OCI-LY7 (cell line): Measurements from ENCODE around the gene AADACL4. TPM values are rescaled to one million over a fixed set of nuclear protein-coding genes. Genes with fewer than 3 reads are reported as not detected.

Experiments
- BruUV-seq: library from RNA; stranded (reverse); fragments of 400-500 nt; replicated peaks from 2 replicates; lab custom pipeline; 2021; lab: Mats Ljungman, UMichigan
- CTCF ChIA-PET: fragments of 300-600 bp; sonication (Branson Sonifier 250); formaldehyde crosslinking; loops from one replicate; lab custom pipeline; 2022; ENCODE audit warnings: antibody characterized with exemption; ENCODE audit not compliant: unreplicated experiment; lab: Charles Lee
- POLR2A ChIA-PET: fragments of 300-600 bp; sonication (Branson Sonifier 250); formaldehyde crosslinking; loops from one replicate; lab custom pipeline; 2022; ENCODE audit warnings: antibody characterized with exemption; lab: Charles Lee
- DNase-seq: peaks from one replicate; pipeline ENCODE4 v3.0.0-alpha.2; 2015; ENCODE audit warnings: low spot score
- H2AFZ ChIP-seq: fragments of 200-600 bp; sonication (generic), shearing (Covaris generic); 2 replicates; pipeline ENCODE4 v1.6.1; 2014; ENCODE audit warnings: mild to moderate bottlenecking, antibody characterized with exemption, low read length, moderate library complexity
- H3K27ac ChIP-seq: fragments of 200-600 bp; sonication (generic); 2 replicates; pipeline ENCODE4 v1.5.1; 2014; ENCODE audit warnings: mixed run types, low read depth, mild to moderate bottlenecking, moderate library complexity, low read length, inconsistent platforms; ENCODE audit not compliant: poor library complexity, severe bottlenecking
- H3K36me3 ChIP-seq: fragments of 200-600 bp; sonication (generic); 2 replicates; pipeline ENCODE4 v1.6.1; 2014; ENCODE audit warnings: mild to moderate bottlenecking, antibody characterized with exemption, low read length, moderate library complexity, mixed read lengths; ENCODE audit not compliant: insufficient read depth
- H3K4me1 ChIP-seq: fragments of 200-600 bp; sonication (generic); 2 replicates; pipeline ENCODE4 v1.5.1; 2014; ENCODE audit warnings: mild to moderate bottlenecking, low read length; ENCODE audit not compliant: insufficient read depth, poor library complexity, severe bottlenecking
- H3K4me2 ChIP-seq: fragments of 200-600 bp; sonication (generic); 2 replicates; pipeline ENCODE4 v1.6.1; 2014; ENCODE audit warnings: mild to moderate bottlenecking, low read length
- H3K4me3 ChIP-seq: fragments of 200-600 bp; sonication (generic); 2 replicates; pipeline ENCODE4 v1.5.1; 2014; ENCODE audit warnings: mild to moderate bottlenecking, low read depth, low read length; ENCODE audit not compliant: poor library complexity, severe bottlenecking
- H3K79me2 ChIP-seq: fragments of 200-600 bp; sonication (generic); 2 replicates; pipeline ENCODE4 v1.6.1; 2016; ENCODE audit warnings: low read depth, mild to moderate bottlenecking, low read length, moderate library complexity, mixed read lengths; ENCODE audit not compliant: insufficient read depth
- H3K9me2 ChIP-seq: fragments of 200-600 bp; sonication (generic); 2 replicates; pipeline ENCODE4 v1.6.1; 2016; ENCODE audit warnings: mild to moderate bottlenecking, low read length, mixed read lengths; ENCODE audit not compliant: insufficient read depth
- H3K9me3 ChIP-seq: fragments of 200-600 bp; sonication (generic); 2 replicates; pipeline ENCODE4 v1.6.1; 2014; ENCODE audit warnings: mild to moderate bottlenecking, mixed run types, low read length, mixed read lengths
- H4K20me1 ChIP-seq: fragments of 200-600 bp; sonication (generic); 2 replicates; pipeline ENCODE4 v1.6.1; 2014; ENCODE audit warnings: mild to moderate bottlenecking, antibody characterized with exemption, low read length, moderate library complexity, mixed read lengths; ENCODE audit not compliant: insufficient read depth
- CTCF ChIP-seq: fragments of 200-600 bp; sonication (generic); conservative IDR thresholded peaks from 2 replicates; pipeline ENCODE4 v1.5.1; 2014; ENCODE audit warnings: mild to moderate bottlenecking, antibody characterized with exemption, low read length, moderate library complexity, mixed read lengths
- EZH2phosphoT487 ChIP-seq: fragments of 200-600 bp; sonication (generic); IDR thresholded peaks from 2 replicates; pipeline ENCODE4 v1.6.1; 2018; ENCODE audit warnings: low read depth, borderline replicate concordance, mild to moderate bottlenecking, mixed run types, antibody characterized with exemption, low read length, moderate library complexity, mixed read lengths
- intact Hi-C: fragments of 100-400 bp; cut with micrococcal nuclease; formaldehyde crosslinking; loops from one replicate; pipeline ENCODE4 v1.10.0; 2022; ENCODE audit not compliant: unreplicated experiment
- total RNA-seq, 2 experiments: library from RNA; depleted of rRNA in 1 of 2; stranded (reverse); fragments of >200 nt in 1 of 2; shearing (Covaris generic) in 1 of 2; gene quantifications; 2 replicates each; pipeline ENCODE4 v1.2.3, GENCODE V29; 2014 to 2022

The AADACL4 gene
- total RNA-seq, 2 experiments from 2014 or later = not detected

- ChIA-PET CTCF (interaction anchor here (0.6 kb wide), 1 partner anchor 980 kb away, joined by 4 read pairs; no protein-coding TSS in a partner anchor), POLR2A (no interaction called here)
- TF ChIP-seq CTCF = peak; percentile 72
- no peak for TF ChIP-seq EZH2phosphoT487
- no peaks in the 10 kb centered on the region for H3K79me2 ChIP-seq
- no peaks in the 10 kb centered on the region for H3K9me3 ChIP-seq
- no peak overlapping the region for H2AFZ ChIP-seq
- no peak overlapping the region for H3K4me2 ChIP-seq
- H3K4me1 ChIP-seq = no peaks in the 10 kb centered on the region
- intact Hi-C loops = no loop called here
- no peaks in the 10 kb centered on the region for H3K36me3 ChIP-seq
- H3K9me2 ChIP-seq = no peaks in the 10 kb centered on the region
- peak; percentile 17 for DNase-seq
- BruUV-seq = no TSS peak
- H4K20me1 ChIP-seq = no peaks in the 10 kb centered on the region
- no peak overlapping the region for H3K27ac ChIP-seq
- H3K4me3 ChIP-seq = no peak overlapping the region
Observed at GRCh38 chr1:12600880-12601633, 42.8 kb upstream of the AADACL4 start.

- Histone ChIP-seq H3K9me2 (no peaks in the 10 kb centered on the region), H3K4me1 (no peaks in the 10 kb centered on the region), H3K27ac (no peak overlapping the region), H4K20me1 (no peaks in the 10 kb centered on the region), H2AFZ (no peak overlapping the region), H3K36me3 (no peaks in the 10 kb centered on the region), H3K79me2 (no peaks in the 10 kb centered on the region), H3K4me3 (no peak overlapping the region), H3K9me3 (no peaks in the 10 kb centered on the region), H3K4me2 (no peak overlapping the region)
- TF ChIP-seq EZH2phosphoT487 = no peak
- TF ChIP-seq CTCF = no peak
- intact Hi-C loops = no loop called here
- no peak for DNase-seq
- ChIA-PET CTCF (interaction anchor here (0.6 kb wide), 1 partner anchor 979 kb away, joined by 4 read pairs; no protein-coding TSS in a partner anchor), POLR2A (no interaction called here)
- BruUV-seq = no TSS peak
Observed at GRCh38 chr1:12601700-12602658, 41.9 kb upstream of the AADACL4 start.
